Right ventricle myocardium inferior (tissue), 1 donor: Measurements from ENCODE around the gene TNFAIP2. TPM values are rescaled to one million over a fixed set of nuclear protein-coding genes. Genes with fewer than 3 reads are reported as not detected.
"Not testable (repeated sequence)": the region's sequence is repeated elsewhere in the genome, so short reads cannot be mapped to it uniquely, and the experiment has no call there.

Experiments used
- ATAC-seq: fragments of 200-7000 bp; cut with Tn5 transposase; one replicate; pipeline ENCODE4 v1.9.1; 2020; ENCODE audit warnings: mild to moderate bottlenecking, moderate library complexity
- DNase-seq: peaks from one replicate; pipeline ENCODE4 v3.0.0; 2021; ENCODE audit errors: missing footprints
- intact Hi-C: fragments of 100-400 bp; cut with DNase I; formaldehyde crosslinking; loops from one replicate; pipeline ENCODE4 v1.11.0; 2022
- total RNA-seq: library from RNA; stranded (reverse); fragmentation: NEBNext Ultra II Directional; extraction: Animal tissue kit (Norgen Biotek cat#: 25700); gene quantifications from one replicate; pipeline ENCODE4 v1.2.1, GENCODE V29; 2021
- donor health status: DM: no; HTN: yes; CAD: no; lungs with severe emphysema.

The TNFAIP2 gene
- total RNA-seq, 1 donor from 2014 or later: 56.5 TPM

DNA sequence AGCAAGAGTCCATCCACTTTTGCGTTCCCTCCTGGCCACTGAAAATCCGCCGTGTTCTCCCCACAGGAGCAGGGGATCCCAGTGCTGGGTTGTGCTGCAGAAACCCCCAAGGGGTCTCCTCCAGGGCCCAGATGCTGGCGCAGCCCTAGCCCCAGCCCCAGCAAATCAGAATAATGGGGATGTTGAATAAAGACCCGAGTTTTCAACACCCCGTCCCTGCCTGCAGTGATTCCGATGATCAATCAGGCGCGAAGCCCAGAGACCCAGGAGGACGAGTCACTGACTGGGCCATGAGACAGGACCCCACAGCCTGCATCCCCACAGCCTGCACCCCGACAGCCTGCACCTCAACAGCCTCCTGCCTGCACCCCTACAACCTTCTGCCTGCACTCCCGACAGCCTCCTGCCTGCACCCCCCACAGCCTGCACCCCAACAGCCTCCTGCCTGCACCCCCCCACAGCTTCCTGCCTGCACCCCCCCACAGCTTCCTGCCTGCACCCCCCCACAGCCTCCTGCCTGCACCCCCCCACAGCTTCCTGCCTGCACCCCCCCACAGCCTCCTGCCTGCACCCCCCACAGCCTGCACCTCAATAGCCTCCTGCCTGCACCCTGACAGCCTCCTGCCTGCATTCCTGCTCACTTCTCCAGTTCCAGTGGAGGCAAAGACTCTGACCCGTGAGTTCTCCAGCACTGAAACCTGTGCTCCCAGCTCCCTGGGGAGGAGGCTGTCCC is 37.2 kb downstream of the TNFAIP2 start:
- ATAC-seq (no peak), DNase-seq (no peak)
- intact Hi-C loops: no loop called here

DNA sequence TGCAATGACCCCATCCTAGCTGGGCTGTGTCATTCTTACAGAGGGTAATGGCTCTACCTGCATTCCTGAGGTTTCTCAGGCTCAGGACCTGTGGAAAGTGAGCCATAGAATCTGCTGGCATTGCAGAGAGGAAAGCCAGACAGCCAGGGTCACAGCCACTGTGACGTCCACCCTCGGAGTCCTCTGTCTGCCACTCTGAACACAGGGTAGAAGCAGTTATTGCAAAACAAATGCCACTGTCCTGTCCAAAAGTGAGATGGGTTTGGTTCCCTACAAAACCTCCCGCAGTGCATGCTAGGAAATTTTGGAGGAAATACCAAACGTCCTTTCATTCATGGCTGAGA is 37.8 kb downstream of the TNFAIP2 start:
- intact Hi-C loops: no loop called here
- DNase-seq (no peak), ATAC-seq (peak; percentile 35)

DNA sequence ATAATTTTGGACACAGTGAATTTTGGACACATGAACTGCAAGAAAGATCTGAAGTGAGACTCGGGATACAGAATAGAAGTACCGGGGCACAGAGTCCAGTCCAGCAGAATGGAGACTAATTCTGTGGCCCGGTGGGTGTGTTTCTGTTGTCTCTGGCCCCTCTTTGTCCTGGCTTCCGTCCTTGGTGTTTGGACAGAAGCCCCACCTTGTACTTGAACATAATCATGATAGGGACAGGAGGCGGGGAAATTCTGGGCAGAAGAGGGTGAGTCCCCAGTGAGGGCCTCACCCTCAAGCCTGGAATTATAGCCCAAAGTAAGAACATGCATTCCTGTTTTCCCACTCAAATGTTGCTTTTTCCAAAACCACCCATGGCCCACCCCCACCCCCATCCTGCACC is 39.9 kb downstream of the TNFAIP2 start:
- intact Hi-C loops: no loop called here
- DNase-seq (no peak), ATAC-seq (no peak)

DNA sequence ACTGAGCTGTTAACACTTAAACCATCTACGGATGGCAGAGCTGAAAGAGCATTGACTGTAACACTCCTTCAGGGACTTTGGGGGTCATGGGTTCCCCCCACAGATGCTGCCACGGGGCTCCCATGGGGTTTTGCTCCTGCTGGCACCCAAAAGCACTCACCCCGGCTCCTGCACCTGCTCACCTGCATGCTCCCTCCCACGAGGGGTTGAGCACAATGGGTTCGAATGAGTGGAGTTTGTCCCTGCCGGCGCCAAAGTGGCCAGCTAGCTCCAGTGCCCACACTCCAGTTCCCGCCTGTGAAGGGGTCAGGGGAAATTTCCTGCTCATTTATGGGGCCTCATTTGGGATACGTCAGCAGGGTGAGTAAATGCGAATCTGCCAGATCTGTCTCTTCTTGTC is 40.7 kb downstream of the TNFAIP2 start:
- intact Hi-C loops: no loop called here
- ATAC-seq (no peak), DNase-seq (no peak)

DNA sequence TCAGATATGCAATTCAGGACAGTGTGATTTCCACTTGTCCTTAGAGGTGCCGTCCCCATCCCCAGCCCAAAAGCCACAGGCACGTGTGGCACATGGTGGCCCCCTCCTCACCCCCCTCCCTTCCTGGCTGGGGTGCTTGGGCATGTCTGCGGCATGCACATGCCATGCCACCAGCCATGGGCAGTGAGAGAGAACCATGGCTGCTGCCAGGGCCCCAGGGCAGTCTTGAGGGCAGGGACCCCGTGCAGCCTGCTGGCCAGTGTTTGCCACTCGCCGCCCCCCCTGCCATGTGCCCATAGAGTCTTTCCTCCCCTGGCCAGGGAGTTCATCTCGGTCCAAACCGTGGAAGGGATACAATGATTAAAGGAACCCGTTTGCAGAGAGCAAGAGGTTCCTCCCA is 41.5 kb downstream of the TNFAIP2 start:
- DNase-seq (no peak), ATAC-seq (no peak)
- intact Hi-C loops: no loop called here

DNA sequence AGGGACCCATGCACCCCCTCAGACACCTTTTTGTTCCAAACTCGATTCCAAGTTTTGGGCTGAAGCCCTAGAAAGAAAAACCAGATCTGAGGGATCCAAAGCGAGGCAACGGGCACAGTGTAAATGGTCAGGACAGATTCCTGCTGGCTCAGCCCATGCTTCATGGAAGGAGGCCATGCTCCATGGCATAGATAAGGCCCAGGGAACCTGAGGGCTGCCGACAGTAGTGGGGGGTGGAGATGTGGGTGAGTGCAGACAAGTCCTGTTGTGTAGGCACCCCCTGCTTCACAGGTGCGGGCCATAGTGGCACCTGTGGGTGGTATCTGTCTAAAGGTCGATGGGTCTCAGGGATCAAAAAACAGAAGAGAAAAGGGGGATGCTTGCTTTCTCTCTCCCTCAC is 42.1 kb downstream of the TNFAIP2 start:
- ATAC-seq (peak; percentile 28), DNase-seq (no peak)
- intact Hi-C loops: no loop called here

DNA sequence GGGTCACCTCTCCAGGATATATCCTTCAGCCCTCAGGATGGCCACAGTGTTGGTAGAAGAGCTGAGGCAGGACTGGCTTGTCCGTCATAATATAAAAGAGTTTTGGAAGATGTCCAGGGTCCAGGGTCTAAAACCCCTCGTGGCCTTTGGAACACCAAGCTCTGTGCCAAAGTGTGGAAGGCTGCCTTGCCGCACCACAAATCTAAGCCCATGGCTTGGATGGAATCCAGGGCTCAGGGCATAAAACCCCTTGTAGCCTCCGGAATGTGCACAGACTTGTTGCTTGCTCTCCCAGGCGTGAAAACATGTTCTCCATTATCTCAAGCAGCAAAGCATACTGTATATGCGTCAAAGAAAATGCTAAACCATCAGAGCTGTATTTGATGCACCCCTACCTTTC is 46.7 kb downstream of the TNFAIP2 start:
- intact Hi-C loops: no loop called here
- ATAC-seq (no peak), DNase-seq (no peak)

DNA sequence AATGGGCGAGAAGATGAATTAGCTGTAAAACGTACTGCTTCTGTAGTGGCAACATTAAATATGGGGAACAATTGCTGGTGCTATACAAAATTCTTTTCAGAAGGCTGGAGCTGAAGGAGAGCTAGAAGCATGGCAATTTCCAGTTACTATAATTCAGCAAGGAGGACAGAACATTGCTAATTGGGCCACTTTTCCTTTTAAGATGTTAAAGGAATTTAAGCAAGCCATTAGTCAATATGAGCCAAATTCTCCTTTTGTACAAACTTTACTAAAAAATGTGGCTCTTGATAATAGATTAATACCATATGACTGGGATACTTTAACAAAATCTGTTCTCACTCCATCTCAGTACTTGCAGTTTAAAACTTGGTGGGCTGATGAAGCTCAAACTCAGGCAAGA is 47.9 kb downstream of the TNFAIP2 start:
- DNase-seq, intact Hi-C loops, ATAC-seq: not testable (repeated sequence)

DNA sequence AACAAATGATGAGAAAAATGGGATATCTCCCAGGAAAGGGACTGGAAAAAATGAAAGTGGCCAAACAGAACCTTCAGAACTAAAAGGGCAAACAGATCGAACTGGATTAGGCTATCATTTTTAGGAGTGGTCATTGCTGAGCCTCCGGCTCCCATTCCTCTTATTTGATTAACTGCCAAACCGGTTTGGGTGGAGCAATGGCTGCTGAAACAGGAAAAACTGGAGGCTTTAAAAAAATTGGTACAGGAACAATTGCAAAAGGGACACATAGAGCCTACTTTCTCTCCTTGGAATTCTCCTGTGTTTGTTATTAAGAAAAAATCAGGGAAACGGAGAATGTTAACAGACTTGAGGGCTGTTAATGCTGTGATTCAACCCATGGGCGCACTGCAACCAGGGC is 49.7 kb downstream of the TNFAIP2 start:
- intact Hi-C loops: no loop called here
- ATAC-seq: no peak
- no peak for DNase-seq

DNA sequence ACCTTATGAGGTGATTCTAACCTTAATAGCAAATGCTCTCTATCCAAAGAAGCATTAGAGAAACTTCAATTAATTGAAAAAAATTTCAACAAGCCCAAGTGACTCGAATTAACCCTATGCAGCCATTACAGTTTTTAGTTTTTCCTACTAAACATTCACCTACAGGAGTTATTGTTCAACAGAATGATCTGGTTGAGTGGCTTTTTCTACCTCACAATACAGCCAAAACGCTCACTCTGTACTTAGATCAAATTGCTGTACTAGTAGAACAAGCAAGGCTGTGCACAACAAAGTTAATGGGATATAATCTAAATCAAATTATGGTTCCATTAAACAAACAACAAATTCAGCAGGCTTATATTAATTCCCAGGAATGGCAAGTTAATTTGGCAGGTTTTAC is 50.6 kb downstream of the TNFAIP2 start:
- ATAC-seq, intact Hi-C loops, DNase-seq: not testable (repeated sequence)

DNA sequence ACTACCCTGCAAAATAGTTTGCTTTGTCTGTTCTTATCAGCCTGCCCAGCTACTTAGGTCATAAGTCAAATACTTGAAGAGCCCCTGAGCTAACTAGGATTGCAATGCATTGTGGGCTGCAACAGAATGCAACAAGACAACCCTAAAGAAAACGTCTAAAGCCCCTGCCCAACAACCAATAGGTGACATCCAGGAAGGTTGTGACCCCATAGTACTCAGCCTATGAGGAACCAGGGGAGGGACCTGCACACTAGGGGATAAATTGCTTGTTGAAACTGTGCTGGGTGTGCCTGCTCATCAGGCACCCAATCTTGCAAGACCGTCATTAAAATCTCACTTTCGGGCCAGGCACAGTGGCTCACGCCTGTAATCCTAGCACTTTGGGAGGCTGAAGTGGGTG is 52.9 kb downstream of the TNFAIP2 start:
- DNase-seq, intact Hi-C loops, ATAC-seq: not testable (repeated sequence)

DNA sequence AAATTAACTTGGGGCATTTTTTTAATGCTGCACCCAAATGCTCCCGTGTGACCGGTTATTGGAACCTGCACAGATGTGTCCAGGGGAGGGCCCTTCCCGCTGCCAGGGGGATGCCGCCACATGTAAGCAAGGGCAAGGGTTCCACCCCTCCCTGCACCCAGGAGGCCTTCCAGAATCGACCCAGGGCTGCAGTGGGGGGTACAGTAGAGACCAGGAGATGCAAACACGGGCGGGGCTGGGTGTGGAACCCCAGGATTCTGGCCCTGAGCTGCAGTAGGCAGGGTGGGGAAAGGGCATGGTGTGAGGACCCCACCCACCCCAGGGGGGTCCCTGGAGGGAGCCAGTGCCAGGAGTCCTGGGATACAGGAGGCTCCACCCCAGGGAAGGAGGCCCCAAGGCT is 54.1 kb downstream of the TNFAIP2 start:
- no peak for ATAC-seq
- no peak for DNase-seq
- intact Hi-C loops: no loop called here

DNA sequence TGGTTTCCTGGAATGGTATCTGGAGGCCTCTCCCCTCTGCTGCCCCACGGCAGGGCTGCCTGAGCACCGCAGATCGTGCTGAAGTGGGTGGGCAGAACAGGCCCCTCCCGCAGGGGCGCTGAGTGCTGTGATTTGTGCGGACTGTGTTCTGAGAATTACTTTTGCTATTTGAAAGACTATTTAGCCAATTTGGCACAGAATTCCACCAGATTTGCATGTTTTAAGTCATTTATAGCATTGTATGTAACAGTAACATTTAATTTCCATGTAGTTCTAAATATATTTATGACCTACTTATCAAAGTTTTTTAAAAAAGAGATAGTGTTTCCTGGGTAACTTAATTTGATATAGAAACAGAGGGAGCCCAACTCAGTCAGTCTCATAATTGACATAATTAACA is 55.3 kb downstream of the TNFAIP2 start:
- intact Hi-C loops: no loop called here
- ATAC-seq: no peak
- DNase-seq: no peak

DNA sequence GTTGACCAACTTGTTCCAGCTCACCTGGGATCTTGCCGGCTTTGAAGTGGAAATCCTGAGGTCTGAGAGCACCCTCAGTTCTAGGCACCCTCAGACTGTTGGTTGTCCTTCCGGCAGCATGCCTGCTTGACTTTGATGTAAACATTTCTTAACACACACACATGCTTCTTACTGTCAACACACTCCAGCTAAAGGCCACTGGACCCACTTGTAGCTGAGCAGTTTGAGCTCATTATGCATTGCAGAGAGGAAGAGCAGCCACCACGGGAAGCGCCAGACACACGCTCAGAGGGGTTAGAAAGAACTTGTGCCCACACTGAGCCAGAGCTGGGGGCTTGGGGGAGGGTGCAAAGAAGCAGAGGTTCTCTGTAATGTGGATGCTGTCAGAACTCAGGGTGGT is 55.8 kb downstream of the TNFAIP2 start:
- intact Hi-C loops: no loop called here
- ATAC-seq: no peak
- no peak for DNase-seq

DNA sequence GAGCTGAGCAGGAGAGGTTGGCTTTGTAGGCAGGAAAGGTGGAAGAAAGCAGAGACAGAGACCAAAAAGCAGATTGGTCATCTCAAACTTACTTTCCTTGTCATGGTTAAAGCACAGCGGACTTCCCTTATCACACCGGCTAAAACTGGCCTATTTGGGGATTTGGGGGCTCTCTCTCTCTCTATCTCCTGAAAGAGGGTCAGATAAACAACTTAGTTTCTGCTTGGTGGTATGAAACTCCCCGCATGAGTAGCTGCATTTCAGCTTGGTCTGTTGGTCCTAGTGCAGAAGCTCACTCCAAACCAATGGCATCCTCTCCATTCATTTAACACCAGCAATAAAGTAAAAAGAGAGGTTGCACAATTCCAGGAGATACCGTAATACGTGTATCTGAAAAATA is 57.1 kb downstream of the TNFAIP2 start:
- intact Hi-C loops: no loop called here
- DNase-seq: no peak
- no peak for ATAC-seq

DNA sequence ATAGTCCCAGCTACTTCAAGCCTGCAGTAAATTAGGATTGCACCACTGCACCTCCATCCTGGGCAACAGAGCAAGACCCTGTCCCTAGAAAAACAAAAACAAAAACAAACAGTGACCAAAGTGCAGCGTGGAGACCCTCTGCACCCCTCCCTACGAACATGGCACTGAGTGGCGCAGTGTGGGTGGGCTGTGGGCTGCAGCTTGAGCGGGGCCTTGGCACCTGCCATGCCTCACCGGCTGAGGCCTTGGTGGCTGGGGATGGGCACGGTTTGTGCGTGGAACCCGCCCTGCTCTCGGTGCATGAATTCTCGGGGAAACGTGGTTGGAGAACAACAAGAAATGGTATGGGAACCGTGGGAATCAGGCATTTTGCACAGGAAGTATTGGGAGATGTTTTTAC is 60.8 kb downstream of the TNFAIP2 start:
- DNase-seq: no peak
- intact Hi-C loops: no loop called here
- no peak for ATAC-seq

DNA sequence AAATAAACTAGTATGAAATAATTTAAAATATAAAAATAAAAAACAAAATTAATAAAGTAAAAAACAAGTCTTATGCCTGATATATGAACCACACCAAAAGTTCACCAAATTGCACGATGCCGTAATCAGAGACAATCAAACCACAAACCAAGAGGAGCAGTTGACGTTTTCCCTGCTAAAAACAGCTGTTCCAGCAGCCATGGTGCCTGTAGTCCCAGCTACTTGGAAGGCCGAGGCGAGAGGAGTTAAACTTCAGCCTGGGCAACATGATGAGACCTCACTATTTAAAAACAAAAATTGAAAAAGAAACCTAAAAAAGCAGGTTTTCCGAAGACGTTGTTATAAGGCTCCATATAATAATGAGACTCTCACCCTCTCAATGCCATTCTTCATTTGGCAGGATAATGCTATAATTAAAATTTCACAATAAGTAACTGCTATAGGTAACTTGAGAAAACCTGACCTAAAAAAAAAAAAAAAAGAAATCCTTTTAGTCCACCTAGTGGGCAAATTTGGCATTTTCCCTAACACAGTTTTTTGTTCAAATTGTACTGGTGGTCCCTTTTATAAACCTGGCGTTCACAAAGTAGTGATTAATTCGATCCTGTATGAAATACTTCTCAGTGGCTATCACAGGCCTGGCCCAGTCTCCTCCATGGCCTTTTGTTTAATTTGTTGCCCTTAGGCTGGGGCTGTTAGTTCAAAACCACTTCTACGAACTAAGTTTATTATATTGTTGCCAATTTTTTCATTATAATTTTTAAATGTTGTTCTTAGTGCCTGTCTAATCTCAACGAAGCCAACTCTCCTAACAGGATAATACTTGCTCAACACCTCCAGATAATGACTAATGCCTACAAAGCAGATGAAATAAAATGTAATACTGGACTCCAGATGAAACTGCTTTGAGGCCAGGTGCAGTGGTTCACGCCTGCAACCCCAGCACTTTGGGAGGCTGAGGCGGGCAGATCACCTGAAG is 62.1 kb downstream of the TNFAIP2 start:
- DNase-seq: no peak
- ATAC-seq: no peak
- intact Hi-C loops: loop anchor here (5.0 kb wide), 1 partner anchor 78 kb away; no protein-coding TSS in a partner anchor

DNA sequence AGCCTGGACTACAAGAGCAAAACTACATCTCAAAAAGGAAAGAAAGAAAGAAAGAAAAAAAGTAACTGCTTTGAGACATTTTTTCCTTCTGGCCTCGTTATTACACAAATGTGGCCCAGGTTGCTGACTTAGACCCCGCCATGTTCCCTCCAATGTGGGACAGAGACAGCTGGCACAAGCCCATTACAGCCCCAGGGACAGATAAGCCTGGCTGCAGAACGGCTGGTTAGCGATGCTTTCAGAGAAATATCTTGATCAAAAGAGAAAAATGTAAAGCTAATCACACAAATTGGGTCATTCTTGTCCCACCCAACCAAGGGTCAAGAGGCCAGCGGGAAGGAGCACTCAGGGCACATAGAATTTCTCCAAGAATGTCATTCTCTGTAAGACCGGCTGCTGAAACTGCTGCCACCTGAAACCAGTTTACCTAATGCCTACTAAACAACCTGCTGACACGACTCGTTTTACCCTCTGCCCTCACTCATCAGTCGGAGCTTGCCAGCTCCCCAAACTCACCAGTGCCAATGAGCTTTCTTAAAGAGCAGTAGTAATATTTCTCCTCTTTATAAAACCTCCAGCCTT is 63.1 kb downstream of the TNFAIP2 start:
- DNase-seq (no peak), ATAC-seq (no peak)
- intact Hi-C loops: loop anchor here (5.0 kb wide), 1 partner anchor 79 kb away; no protein-coding TSS in a partner anchor
